NCI-H460 (cell line): ENCODE data around the gene PABPN1. TPM values are rescaled to one million over a fixed set of nuclear protein-coding genes. Genes with fewer than 3 reads are reported as not detected.
A peak's percentile ranks its signal among the peaks of the same experiment; 100 is the strongest.
"Not testable (repeated sequence)": the region's sequence is repeated elsewhere in the genome, so short reads cannot be mapped to it uniquely, and the experiment has no call there.

ENCODE experiments used
- DNase-seq: peaks from one replicate; pipeline ENCODE4 v3.0.0-alpha.2; 2016; ENCODE audit warnings: low read depth; ENCODE audit errors: extremely low read depth
- polyA plus RNA-seq: library from polyadenylated mRNA; depleted of rRNA; stranded (reverse); fragments of >200 nt; gene quantifications from 2 replicates; pipeline ENCODE4 v1.2.3, GENCODE V29; 2014; cell fraction: nucleus; rRNA removed
- total RNA-seq: library from RNA; depleted of rRNA; stranded (reverse); fragments of >200 nt; shearing (Covaris generic); gene quantifications from 2 replicates; pipeline ENCODE4 v1.2.3, GENCODE V29; 2014; rRNA removed

PABPN1 gene
- total RNA-seq, result 70.8 and 90.2 TPM in 2 replicates
- 321 and 389 TPM in 2 replicates for polyA plus RNA-seq

- DNase-seq, result peak; percentile 100
Observed at GRCh38 chr14:23320584-23321571, at the start of gene PABPN1. Gene PABPN1 (plus strand): TSS chr14:23321457. CDS start chr14:23321470, 13 bp downstream.

- no peak for DNase-seq
Observed at GRCh38 chr14:23275412-23275811, 45.8 kb upstream of the PABPN1 start.

GRCh38 chr14:23277189-23277588 is 44.1 kb upstream of the PABPN1 start:
- no peak for DNase-seq

- DNase-seq, result not testable (repeated sequence)
Observed at GRCh38 chr14:23277928-23278327, 43.3 kb upstream of the PABPN1 start.

- DNase-seq, result no peak
Observed at GRCh38 chr14:23281247-23281646, 40.0 kb upstream of the PABPN1 start.

GRCh38 chr14:23284654-23285529 is 36.4 kb upstream of the PABPN1 start:
- DNase-seq, result no peak

- DNase-seq, result no peak
Observed at GRCh38 chr14:23285530-23286019, 35.7 kb upstream of the PABPN1 start.

- peak; percentile 98 for DNase-seq
Observed at GRCh38 chr14:23286020-23286901, 35.0 kb upstream of the PABPN1 start, which contains the start of gene HOMEZ. Gene HOMEZ (minus strand): TSS chr14:23286132. CDS start chr14:23285952, 180 bp downstream.

GRCh38 chr14:23286902-23287479 is 34.3 kb upstream of the PABPN1 start:
- no peak for DNase-seq

- DNase-seq, result peak; percentile 61
Observed at GRCh38 chr14:23294734-23295561, 26.3 kb upstream of the PABPN1 start.

- no peak for DNase-seq
Observed at GRCh38 chr14:23296012-23296777, 25.1 kb upstream of the PABPN1 start.

GRCh38 chr14:23297096-23297495 is 24.2 kb upstream of the PABPN1 start:
- no peak for DNase-seq

GRCh38 chr14:23297611-23298277 is 23.5 kb upstream of the PABPN1 start:
- DNase-seq, result no peak

- no peak for DNase-seq
Observed at GRCh38 chr14:23299211-23299957, 21.9 kb upstream of the PABPN1 start.

- no peak for DNase-seq
Observed at GRCh38 chr14:23299986-23300686, 21.1 kb upstream of the PABPN1 start.

GRCh38 chr14:23300687-23301223 is 20.5 kb upstream of the PABPN1 start:
- no peak for DNase-seq
